Erythroblast (primary cell): ENCODE measurements around the gene ARL15.

Source experiments
- GATA1 ChIP-seq: IDR thresholded peaks from 2 replicates; pipeline ENCODE4 v1.6.1; 2011; ENCODE audit warnings: low read depth, mild to moderate bottlenecking, control low read depth, low read length, moderate library complexity
- POLR2A ChIP-seq: IDR thresholded peaks from 2 replicates; pipeline ENCODE4 v1.6.1; 2011; ENCODE audit warnings: mild to moderate bottlenecking, low read length

DNA sequence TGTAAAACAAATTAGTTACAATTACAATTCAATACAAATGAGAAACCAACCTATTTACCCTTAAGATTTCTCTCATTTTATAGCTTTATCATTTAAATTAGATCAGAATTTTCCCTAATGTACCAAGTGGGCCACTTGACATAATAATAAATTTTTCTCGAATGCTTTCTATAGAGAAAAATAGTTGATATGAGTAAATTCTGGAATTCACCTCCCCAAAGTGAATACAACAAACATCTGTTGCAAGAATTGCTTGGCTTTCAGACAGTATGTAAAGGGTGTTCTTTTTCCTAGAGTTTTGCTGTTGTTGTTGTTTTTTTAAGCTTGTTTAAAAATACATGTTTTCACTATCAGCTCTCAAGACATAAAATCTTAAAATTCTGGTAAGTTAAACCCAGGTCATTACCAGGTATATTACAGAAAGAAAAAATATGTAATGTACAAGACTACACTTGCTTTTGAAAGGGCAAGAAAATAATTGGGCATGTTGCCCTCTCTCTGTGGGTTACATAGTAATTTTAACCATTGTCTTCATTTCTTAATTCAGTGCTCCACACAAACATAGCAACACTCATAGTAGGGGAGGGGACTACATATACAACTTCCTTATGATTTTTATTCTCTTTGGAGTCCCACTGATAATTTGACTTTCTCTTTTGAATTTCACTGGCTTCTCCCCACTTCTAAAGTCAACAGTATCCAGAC lies 200.6 kb downstream of the ARL15 start:
- TF ChIP-seq POLR2A (no peak), GATA1 (no peak)
